Measurements from ENCODE around the gene ARMH2. TPM values are rescaled to one million over a fixed set of nuclear protein-coding genes. Genes with fewer than 3 reads are reported as not detected.

ARMH2 gene
- polyA plus RNA-seq, 1 donor from 2014 or later, result 0.73 TPM

GRCh38 chr6:24838994-24839393 is 40.3 kb upstream of the ARMH2 start:
- no peak overlapping the region for H2AFZ ChIP-seq (ENCODE audit: low read depth, low read length)
- H3K27me3 ChIP-seq (ENCODE audit: insufficient read depth, low read depth, low read length), result no peaks in the 10 kb centered on the region
- no peaks in the 10 kb centered on the region for H3F3A ChIP-seq (ENCODE audit: insufficient read depth, low read length, poor library complexity, severe bottlenecking)
- no peak overlapping the region for H3K4me3 ChIP-seq (ENCODE audit: low read length)
- H3K36me3 ChIP-seq (ENCODE audit: insufficient read depth, low read length), result peaks cover 11% of the 10 kb centered on the region
- H3K9ac ChIP-seq (ENCODE audit: low read length), result no peak overlapping the region
- no peaks in the 10 kb centered on the region for H3K79me2 ChIP-seq (replicated peaks; ENCODE audit: insufficient read depth, low read length)
- H3K9me3 ChIP-seq (ENCODE audit: low read length), result no peaks in the 10 kb centered on the region
- no peak overlapping the region for H3K27ac ChIP-seq (ENCODE audit: low read length)
- no peaks in the 10 kb centered on the region for H4K20me1 ChIP-seq (ENCODE audit: insufficient read depth)
- no peak overlapping the region for H3K4me2 ChIP-seq (ENCODE audit: low read length)
- H3K9me2 ChIP-seq (ENCODE audit: insufficient read depth, low read length), result no peaks in the 10 kb centered on the region
- no peak for TF ChIP-seq RAD21 (conservative IDR thresholded peaks at IDR 0.05)
- TF ChIP-seq REST (IDR thresholded peaks at IDR 0.05; ENCODE audit: borderline replicate concordance), result no peak
- TF ChIP-seq MXI1 (conservative IDR thresholded peaks at IDR 0.05; ENCODE audit: poor library complexity, severe bottlenecking), result no peak
- no peak for TF ChIP-seq EP300 (conservative IDR thresholded peaks at IDR 0.05; ENCODE audit: poor library complexity, severe bottlenecking)
- TF ChIP-seq EZH2 (IDR thresholded peaks at IDR 0.05; ENCODE audit: borderline replicate concordance, insufficient read depth, low read length, poor library complexity, severe bottlenecking), result no peak
- TF ChIP-seq POLR2AphosphoS5 (IDR thresholded peaks at IDR 0.05), result no peak
- TF ChIP-seq SMC3 (conservative IDR thresholded peaks at IDR 0.05; ENCODE audit: poor library complexity), result no peak
- no peak for TF ChIP-seq TAF1 (IDR thresholded peaks at IDR 0.05; ENCODE audit: low read depth)
- TF ChIP-seq CTCF (IDR thresholded peaks at IDR 0.05; ENCODE audit: poor library complexity, severe bottlenecking), result no peak

GRCh38 chr6:24838081-24838480 is 39.4 kb upstream of the ARMH2 start:
- Histone ChIP-seq H3K9me2 (ENCODE audit: insufficient read depth, low read length) (no peaks in the 10 kb centered on the region), H3K27ac (ENCODE audit: low read length) (no peak overlapping the region), H3K36me3 (ENCODE audit: insufficient read depth, low read length) (peaks cover 9% of the 10 kb centered on the region), H3K79me2 (replicated peaks; ENCODE audit: insufficient read depth, low read length) (no peaks in the 10 kb centered on the region), H3K27me3 (ENCODE audit: insufficient read depth, low read depth, low read length) (no peaks in the 10 kb centered on the region), H3K9me3 (ENCODE audit: low read length) (no peaks in the 10 kb centered on the region), H2AFZ (ENCODE audit: low read depth, low read length) (no peak overlapping the region), H4K20me1 (ENCODE audit: insufficient read depth) (no peaks in the 10 kb centered on the region), H3K4me3 (ENCODE audit: low read length) (no peak overlapping the region), H3F3A (ENCODE audit: insufficient read depth, low read length, poor library complexity, severe bottlenecking) (no peaks in the 10 kb centered on the region), H3K4me2 (ENCODE audit: low read length) (no peak overlapping the region), H3K9ac (ENCODE audit: low read length) (no peak overlapping the region)
- TF ChIP-seq EZH2 (IDR thresholded peaks at IDR 0.05; ENCODE audit: borderline replicate concordance, insufficient read depth, low read length, poor library complexity, severe bottlenecking) (no peak), CTCF (IDR thresholded peaks at IDR 0.05; ENCODE audit: poor library complexity, severe bottlenecking) (no peak), REST (IDR thresholded peaks at IDR 0.05; ENCODE audit: borderline replicate concordance) (no peak), MXI1 (conservative IDR thresholded peaks at IDR 0.05; ENCODE audit: poor library complexity, severe bottlenecking) (no peak), POLR2AphosphoS5 (IDR thresholded peaks at IDR 0.05) (no peak), SMC3 (conservative IDR thresholded peaks at IDR 0.05; ENCODE audit: poor library complexity) (no peak), TAF1 (IDR thresholded peaks at IDR 0.05; ENCODE audit: low read depth) (no peak)

All from neural cell (in vitro differentiated cells).